Activated CD4-positive, alpha-beta T cell treated with anti-CD3 and anti-CD28 coated beads, Interleukin-10, Interleukin-2, amounts not matched to agents 100 ng/mL and 50 ng/mL, durations not matched to agents 16 hours and 8 hours (primary cell): ENCODE results near the gene GBA3.

Source experiments
- DNase-seq: peaks from one replicate; pipeline ENCODE4 v3.0.0-alpha.2; 2020

GBA3 gene

GRCh38 chr4:22703912-22704311 lies 11.2 kb downstream of the GBA3 start:
- no peak for DNase-seq

- DNase-seq: peak; percentile 49
Observed at GRCh38 chr4:22707390-22707789, 14.7 kb downstream of the GBA3 start.

GRCh38 chr4:22708961-22709360 lies 16.2 kb downstream of the GBA3 start:
- no peak for DNase-seq

DNA sequence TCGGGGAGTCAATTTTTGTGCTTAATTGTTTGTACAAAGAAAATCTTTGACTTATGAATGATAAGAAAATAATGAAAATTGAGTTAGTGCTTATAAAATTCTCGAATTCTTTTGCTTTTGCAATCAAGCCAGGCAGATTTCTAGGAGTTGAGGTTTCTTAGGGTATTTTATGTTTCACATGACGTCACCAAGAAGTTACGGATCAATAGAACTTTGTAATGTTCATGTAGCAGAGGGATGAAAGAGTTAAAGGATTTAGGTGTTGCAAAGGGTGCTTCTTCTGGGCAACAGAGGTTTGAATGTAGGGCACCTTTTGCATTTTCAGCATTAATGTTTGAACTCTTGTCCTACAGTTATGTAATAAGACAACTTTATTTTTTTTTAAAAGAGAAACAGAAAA lies 19.4 kb downstream of the GBA3 start:
- no peak for DNase-seq

- DNase-seq: no peak
Observed at GRCh38 chr4:22712529-22712928, 19.8 kb downstream of the GBA3 start.

DNA sequence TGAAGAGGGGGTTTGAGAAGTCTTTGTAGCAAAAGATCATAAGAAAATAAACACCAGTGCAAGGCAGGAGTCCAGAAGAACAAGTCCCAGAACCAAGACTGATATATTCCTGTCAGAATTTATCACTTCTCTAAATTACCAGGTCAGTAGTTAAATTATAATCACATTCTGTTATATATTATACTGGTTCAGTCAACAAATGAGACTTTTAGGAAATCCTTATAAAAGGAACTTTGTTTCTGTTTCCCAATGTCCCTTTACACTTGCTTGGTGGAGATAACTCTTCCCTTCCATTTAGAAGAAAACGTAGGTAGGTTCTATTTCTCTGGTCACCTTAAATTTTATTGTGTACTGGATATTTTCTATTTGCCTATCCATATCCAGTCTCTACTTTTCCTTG lies 21.1 kb downstream of the GBA3 start:
- no peak for DNase-seq

- DNase-seq: no peak
Observed at GRCh38 chr4:22719218-22719617, 26.5 kb downstream of the GBA3 start.

DNA sequence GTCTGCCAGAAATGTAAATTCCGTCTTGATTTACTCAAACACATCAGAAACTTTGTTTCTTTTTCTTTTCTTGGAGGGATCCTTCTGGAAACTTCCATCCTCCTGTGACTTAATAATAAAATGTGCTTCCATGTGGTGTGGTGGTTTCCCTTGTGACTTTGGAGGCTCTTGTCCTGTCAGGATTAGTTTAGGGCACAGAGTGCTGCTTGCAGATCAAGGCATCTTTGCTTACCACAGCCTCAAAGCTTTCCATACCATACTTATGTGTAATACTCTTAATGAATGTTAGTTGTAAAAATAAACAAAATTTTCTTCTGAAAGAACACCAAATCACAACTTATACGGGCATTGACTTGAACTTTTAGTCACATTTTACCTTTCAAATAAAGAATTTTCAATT lies 27.4 kb downstream of the GBA3 start:
- DNase-seq: no peak

- DNase-seq: no peak
Observed at GRCh38 chr4:22721204-22721603, 28.5 kb downstream of the GBA3 start.

- DNase-seq: peak; percentile 30
Observed at GRCh38 chr4:22730021-22730420, 37.3 kb downstream of the GBA3 start.

GRCh38 chr4:22733816-22734215 lies 41.1 kb downstream of the GBA3 start:
- no peak for DNase-seq

- no peak for DNase-seq
Observed at GRCh38 chr4:22736912-22737311, 44.2 kb downstream of the GBA3 start.

DNA sequence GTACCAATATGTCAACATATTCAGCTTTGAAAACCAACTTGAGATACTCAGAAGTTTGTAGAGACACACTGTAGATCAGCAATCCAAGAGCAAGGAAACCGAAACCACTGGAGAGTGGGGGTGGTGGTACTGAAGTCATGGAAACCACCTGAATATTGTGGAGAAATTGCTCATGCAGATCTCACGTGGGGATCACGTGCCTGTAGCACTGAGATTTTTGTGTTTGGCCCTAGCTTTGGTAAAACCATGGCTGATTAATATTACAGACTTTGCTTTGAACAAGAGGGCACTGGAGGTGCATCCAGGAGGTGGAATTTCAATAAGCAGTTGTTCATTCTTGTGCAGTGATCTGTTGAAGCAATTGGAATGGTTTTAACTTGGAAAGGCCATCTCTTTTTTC lies 47.2 kb downstream of the GBA3 start:
- DNase-seq: no peak

- no peak for DNase-seq
Observed at GRCh38 chr4:22741744-22742143, 49.0 kb downstream of the GBA3 start.

DNA sequence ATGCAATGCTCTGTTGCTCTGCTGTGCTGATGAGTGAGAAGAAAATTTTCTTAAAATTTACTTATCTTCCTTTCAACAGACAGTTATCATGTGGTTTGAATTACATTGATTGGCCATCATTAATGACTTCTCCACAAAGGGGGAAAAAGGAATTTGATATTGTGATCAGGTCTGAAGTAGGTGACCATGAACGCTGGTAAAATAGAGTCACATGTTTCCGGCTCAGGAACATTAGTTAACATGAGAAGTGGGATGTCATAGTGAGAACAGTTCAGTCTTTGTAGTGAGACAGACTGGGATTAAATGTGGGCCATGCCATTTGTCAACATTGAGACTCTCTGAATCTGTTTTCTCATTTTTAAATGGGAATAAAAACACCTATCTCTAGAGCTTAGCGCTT lies 50.6 kb downstream of the GBA3 start:
- DNase-seq: no peak

DNA sequence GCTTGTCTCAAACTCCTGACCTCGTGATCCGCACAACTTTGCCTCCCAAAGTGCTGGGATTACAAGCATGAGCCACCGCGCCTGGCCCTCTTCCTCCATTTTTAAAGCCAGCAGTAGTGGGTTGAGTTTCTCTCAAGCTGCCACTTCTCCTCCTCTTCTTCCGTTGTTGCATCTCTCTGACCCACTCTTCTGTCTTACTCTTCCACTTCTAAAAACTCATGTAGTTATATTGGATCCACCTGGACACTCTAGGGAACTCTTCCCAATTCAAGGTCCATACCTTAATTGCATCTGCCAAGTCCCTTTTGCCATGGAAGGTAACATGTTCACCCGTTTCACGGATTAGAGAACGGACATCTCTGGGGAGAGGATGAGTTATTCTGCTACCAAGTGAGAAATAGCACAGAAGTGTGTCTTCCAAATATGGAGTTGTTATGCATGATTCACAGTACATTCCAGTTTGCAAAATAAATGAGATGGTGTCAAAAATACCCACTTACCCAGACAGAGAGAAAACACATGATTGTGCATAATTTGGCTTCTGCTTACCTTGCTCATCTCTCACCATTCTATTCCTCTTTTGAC lies 51.8 kb downstream of the GBA3 start:
- DNase-seq: no peak

- no peak for DNase-seq
Observed at GRCh38 chr4:22745234-22745633, 52.5 kb downstream of the GBA3 start.

DNA sequence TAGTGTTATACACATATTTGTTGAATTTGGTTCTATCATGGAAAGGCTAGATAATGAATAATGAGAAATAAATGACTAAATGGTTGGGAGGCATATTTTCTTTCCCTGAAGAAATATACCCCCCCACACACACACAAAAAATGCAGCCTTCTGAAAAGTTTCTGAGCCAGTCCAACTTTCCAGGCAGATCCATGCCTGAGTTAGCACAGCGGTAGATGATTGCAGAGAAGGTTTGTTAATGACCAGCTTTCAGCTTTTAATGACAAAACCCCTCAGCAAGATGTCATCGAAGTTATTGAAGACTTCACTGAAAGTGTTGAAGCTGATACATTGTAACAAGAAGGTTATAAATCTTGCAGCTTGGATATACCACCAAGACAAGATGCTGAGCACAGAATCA lies 61.4 kb downstream of the GBA3 start:
- DNase-seq: no peak

GRCh38 chr4:22762548-22762947 lies 69.8 kb downstream of the GBA3 start:
- no peak for DNase-seq

DNA sequence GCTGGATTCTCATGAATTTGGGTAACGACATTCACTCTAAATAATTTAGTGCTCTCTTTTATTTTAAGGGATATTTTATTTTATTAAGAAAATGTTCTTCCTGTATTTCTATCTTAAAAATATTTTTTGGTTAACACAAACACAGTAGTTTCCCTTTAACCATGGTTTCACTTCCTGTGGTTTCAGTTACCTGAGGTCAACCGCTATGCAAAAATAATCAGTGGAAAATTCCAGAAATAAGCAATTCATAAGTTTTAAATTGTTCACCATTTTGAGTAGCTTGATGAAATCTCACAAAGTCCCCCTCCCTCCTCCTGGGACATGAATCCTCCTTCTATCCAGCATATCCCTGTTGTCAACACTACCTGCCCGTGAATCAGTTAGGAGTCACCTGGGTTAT lies 71.4 kb downstream of the GBA3 start:
- DNase-seq: no peak

DNA sequence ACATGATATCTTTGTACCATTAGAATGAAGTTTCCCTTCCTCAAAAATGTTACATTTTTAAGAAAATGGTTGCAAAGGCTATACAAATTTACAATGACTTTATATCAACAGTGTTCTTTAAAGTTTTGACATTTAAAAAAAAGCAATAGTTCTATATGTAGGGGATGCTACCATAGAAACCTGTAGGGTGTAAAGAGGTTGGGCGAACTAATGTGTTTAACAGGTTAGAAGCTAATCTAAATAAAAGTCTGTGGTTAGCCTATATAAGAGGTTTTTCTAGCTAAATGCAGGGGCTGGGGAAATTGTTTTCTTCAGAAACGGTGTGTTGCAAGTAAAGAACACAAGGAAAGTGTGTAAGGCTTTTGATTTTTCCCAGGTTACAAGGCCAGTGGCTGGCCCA lies 73.3 kb downstream of the GBA3 start:
- DNase-seq: no peak

DNA sequence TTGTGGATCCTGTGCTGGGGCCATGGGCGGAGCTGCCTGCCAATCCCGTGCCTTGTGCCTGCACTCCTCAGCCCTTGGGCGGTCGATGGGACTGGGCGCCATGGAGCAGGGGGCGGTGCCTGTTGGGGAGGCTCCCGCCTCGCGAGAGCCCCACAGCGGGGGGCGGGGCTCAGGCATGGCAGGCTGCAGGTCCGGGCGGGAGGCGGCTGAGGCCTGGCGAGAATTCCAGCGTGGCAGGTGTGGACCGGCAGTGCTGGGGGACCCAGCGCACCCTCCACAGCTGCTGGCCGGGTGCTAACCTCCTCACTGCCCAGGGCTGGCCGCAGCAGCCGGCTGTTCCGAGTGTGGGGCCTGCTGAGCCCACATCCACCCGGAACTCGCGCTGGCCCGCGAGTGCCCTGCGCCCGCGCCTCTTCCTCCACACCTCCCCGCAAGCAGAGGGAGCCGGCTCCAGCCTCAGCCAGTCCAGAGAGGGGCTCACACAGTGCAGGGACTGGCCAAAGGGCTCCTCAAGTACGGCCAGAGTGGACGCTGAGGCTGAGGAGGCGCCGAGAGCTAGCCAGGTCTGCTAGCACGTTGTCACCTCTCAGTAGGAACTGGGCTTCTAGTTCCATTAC lies 85.9 kb downstream of the GBA3 start:
- no peak for DNase-seq

DNA sequence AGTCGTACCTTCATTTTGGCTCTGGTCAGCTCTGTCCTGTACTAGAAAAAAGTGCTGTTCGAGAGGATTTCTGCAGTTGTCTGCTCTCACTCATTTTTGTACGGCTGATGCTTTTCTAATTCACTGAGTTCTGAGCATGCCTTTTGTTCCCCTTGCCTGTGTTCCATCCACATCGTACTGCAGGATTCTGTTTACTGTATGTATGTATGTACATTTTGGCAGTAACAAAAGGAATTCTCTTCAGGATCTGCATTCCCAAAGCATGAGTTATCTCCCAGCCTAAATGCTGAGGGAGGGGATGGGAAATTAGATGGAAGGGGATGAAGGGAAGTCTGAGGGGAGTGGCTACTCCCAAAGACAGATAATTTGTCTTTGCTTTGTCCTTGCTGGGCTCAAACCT lies 87.6 kb downstream of the GBA3 start:
- DNase-seq: no peak

GRCh38 chr4:22780797-22781196 lies 88.1 kb downstream of the GBA3 start:
- DNase-seq: no peak

DNA sequence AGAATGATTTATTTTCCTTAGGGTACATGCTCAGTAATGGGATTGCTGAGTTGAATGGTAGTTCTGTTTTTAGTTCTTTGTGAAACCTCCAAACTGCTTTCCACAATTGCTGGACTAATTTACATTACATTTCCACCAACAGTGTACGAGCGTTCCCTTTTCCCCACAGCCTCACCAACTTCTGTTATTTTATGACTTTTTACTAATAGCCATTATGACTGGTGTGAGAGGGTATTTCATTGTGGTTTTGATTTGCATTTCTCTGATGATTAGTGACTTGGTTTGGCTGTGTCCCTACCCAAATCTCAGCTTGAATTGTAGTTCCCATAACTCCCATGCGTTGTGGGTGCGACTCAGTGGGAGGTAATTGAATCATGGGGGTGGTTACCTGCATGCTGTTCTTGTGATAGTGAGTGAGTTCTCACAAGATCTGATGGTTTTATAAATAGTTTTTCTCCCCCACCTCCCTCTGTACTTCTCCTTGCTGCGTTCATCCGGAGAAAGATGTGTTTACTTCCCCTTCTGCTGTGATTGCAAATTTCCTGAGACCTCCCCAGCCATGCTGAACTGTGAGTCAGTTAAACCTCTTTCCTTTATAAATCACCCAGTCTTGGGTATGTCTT lies 95.1 kb downstream of the GBA3 start:
- no peak for DNase-seq
